GM19397 (cell line): ENCODE data around the gene LRRC38.
"Not testable (repeated sequence)": the region's sequence is repeated elsewhere in the genome, so short reads cannot be mapped to it uniquely, and the experiment has no call there.

Experiments used
- ATAC-seq: cut with Tn5 transposase; IDR thresholded peaks from one replicate; pipeline ENCODE4 v1.9.1; 2021; ENCODE audit warnings: mild to moderate bottlenecking, moderate library complexity; ENCODE audit not compliant: unreplicated experiment

LRRC38 gene, protein sequence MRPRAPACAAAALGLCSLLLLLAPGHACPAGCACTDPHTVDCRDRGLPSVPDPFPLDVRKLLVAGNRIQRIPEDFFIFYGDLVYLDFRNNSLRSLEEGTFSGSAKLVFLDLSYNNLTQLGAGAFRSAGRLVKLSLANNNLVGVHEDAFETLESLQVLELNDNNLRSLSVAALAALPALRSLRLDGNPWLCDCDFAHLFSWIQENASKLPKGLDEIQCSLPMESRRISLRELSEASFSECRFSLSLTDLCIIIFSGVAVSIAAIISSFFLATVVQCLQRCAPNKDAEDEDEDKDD

DNA sequence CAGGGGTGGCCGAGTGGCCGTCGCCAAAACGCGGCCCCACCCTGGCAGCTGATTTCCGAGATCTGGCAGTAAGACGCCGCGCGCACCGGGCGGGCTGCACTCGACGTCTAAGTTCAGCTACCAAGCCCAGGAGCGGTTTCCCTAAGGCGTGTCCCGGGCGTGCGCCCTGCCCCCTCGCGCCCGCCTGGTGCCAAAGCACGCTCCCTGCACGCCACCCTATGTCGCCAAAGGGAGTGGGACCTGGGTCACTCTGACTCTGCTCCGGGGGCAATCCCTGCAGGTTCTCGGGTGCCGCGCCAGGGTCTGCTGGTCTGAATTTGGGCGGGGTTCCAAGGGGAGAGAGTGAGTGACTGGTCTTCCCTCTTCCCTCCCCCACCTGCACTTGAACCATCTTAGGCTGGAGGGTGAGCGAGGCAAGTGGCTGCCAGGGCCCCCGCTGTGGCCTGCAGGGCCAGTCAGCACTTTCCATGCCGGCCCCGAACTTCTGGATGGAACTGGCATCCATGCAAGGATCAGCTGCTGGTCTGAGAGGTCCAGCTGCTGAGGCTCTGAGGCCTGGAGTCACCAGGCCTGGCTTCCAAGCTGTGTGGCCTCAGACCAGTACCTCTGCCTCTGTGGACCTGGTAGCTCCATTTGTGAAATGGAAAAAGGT, at the start of gene LRRC38:
Gene LRRC38, minus strand, starts transcription at position 109 of the 652 bp plus-strand sequence. CDS start 410 bp downstream, outside the sequence.
- no peak for ATAC-seq

DNA sequence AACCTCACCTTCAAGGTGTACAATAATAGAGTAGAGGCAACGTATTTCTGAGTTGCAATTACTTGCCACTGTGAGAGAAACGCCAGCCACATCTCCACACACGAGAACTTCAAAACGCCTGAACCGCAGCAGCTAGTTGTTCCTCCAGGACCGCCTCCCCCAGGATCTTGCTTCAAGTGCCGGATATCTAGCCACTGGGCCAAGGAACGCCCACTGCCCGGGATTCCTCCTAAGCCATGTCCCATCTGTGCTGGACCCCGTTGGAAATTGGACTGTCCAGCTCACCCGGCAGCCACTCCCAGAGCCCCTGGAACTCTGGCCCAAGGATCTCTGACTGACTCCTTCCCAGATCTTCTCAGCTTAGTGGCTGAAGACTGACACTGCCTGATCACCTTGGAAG, 49.2 kb upstream of the LRRC38 start:
- not testable (repeated sequence) for ATAC-seq

DNA sequence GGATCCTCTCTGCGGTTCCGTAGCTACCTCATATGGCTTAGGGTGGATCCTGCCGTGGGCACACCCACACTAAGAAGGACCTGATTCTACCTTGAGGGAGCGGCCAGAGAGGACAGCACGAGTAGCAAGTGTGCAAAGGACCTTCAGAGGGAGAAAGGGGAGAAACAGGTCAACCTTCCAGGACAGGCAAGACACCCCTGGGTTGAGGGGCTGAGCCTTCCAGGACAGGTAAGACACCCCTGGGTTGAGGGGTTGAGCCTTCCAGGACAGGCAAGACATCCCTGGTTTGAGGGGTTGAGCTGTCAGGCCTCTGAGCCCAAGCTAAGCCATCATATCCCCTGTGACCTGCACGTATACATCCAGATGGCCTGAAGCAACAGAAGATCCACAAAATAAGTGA, 46.7 kb upstream of the LRRC38 start:
- ATAC-seq, result no peak

DNA sequence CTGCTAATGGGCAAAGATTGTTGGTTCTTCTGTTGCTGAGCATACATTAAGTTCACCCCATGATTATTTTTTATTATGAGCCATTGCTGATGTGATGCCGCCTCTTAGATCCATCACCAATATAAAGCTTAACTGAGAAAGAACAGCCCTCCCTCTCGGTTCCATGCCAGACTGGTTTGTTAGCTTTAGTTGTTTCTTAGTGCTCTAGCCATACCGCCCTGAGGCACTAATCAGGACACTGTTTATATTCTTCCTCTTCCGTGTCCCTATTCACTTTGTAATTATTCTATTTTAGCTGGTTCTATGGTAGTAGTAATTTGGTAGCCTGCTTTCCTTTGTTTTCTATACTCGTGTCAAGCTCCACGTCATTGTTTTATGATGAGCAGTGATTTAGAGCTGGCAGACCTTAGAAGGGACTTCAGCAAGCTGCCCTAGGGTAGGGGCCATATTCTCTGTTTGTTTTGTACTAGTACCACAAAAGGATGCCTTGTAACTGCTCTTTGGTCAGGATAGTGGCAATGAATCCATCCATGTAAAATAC, 42.5 kb upstream of the LRRC38 start:
- ATAC-seq, result no peak

DNA sequence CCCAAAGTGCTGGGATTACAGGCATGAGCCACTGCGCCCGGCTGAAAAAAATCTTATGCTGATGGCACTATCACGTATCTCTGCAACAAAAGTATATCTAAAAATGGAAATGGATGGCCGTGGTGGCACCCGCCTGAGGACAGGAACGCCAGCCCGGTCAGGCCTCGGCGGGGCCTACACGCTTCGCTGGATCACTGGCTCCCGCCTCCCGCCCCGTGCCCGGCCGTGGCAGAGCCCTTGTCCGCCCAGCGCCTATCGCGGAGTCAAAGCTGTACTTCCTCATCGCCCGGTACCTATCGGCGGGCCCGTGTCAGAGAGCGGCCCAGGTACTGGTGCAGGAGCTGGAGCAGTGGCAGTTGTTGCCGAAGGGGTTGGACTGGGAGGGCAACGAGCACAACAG, 41.0 kb upstream of the LRRC38 start:
- ATAC-seq, result no peak

DNA sequence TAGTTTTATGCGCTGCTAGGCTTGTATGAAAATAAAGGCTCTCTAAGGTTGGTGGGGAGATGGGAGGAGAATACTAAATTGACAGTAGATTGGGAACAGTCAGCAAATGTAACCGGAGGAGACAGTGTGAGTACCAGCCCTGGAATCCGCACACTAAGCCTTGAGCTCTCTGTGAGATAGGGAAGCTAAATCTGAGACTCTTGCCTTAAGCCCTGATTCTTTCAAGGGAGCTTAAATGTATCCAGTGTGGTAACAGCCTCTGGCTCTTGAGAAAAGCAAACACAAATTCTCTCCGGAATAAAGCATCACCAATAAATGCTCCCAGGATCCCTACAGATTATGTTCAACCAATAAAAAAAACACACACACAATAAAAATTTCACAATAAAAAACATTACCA, 36.9 kb upstream of the LRRC38 start:
- no peak for ATAC-seq

DNA sequence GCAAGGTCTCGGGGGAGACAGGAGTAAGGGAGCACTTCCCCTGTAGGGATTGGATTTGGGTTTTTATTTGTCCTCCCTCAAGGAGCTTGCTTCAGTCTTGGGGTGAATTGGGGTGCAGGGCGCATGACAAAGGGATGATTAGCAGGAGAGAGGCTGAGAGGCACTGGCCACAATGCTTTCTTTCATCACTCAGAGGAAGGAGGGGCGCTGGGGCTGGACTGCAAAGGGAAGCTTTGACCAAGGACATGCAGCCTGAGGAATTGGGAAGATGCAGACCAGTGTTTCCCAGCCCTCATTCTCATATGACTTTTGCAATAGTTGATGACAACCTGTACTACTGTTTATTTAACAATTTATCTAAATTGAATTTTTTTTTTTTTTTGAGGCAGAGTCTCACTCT, 35.7 kb upstream of the LRRC38 start:
- ATAC-seq, result no peak

DNA sequence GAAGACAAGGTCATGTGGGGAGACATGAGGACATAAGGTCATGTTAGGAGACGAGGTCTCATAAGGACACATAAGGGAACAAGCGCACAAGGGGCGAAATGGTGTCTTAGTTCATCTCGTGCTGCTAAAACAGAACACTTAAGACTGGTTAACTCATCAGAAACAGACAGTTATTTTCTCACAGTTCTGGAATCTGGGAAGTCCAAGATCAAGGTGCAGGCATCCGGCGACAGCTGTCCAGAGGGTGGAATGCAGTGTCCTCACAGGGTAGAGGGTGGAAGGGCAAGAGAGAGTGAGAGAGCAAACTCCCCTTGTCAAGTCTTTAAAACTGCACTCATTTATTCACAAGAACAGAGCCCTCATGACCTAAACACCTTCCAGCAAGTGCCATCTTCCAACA, 35.2 kb upstream of the LRRC38 start:
- ATAC-seq, result no peak

DNA sequence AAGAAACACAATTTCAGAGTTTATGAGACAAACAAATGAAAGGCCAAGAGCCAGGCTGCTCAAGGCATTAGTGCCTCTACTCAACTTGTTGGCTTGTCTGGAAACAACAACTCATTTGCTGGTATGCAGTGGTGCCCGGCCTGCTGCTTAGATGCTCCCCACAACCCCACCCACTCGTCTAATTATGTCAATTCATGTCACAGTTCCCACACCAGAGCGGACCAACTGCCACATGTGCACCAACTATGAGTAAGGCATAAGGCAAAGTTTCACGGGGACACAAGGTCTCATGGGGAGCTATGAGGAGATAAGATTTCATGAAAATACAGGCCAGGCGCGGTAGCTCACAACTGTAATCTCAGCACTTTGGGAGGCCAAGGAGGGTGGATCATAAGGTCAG, 34.5 kb upstream of the LRRC38 start:
- ATAC-seq, result no peak

DNA sequence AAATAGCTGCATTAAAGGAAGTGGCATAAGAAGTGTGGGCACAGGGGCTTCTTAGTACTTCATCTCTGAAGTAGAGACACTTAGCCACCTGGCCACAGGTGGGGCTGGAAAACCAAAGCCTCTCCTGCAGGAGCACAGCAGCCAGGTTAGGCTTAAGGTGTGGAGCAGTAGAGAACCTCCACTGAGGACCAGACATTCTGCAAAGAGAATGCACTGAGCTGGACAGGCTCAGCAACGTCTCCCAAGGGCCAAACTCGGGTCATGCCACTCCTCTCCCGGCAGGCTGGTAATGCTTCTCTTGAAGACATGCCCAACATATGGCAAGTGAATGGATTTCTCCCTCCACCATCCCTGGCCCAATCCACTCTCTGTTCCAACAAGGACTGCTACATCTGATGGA, 33.0 kb upstream of the LRRC38 start:
- no peak for ATAC-seq

DNA sequence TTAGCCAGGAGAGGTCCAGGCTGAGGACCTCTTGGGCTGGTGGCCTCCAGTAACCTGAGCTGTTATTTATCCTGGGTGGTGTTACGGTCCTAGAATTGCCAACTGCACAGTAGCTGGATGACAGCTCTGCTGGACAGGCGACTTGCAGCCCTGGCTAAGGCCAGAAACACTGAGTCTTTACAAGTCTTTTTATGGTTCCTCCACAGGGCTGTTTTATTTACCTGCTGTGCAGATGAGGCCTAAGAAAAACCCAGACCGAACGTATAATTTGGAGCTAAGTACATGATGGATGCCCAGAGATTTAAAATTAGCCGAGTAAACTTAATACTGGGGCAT, 30.4 kb upstream of the LRRC38 start:
- ATAC-seq, result no peak

DNA sequence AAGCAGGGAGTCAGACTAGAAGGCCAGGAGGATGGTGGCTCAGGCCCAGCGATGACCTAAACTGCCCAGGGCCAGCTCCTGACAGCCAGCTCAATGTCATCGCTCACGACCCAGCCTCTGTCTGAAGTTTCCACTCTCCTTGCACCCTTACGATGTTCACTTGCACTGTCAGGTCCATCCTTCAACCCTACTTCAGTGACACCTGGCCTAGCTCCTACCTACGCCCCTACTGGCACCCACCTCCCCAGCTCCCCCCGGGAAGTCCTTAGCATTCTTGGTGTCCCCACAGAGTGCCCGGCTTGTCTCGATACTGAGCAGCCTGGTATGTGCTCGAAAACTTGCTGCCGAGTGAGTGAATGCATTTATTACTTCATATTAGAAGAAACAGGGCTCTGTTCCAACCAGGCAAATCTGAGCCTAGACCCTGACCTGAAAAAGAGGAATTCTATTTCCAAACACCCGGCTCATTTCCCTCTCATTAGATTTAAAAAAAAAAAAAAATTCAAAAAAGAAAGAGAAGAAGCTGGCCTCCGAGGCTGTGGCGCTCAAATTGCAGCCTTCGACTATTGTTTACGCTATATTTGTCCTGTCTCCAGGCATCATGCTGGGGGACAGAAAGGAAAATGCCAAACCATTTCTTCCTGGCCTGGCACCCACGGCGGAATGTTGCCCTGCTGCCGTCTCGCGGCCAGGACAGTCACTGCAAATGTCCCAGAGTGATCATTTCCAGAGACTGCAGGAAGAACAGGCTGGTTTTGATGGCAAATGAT, 29.8 kb upstream of the LRRC38 start:
- ATAC-seq, result no peak

DNA sequence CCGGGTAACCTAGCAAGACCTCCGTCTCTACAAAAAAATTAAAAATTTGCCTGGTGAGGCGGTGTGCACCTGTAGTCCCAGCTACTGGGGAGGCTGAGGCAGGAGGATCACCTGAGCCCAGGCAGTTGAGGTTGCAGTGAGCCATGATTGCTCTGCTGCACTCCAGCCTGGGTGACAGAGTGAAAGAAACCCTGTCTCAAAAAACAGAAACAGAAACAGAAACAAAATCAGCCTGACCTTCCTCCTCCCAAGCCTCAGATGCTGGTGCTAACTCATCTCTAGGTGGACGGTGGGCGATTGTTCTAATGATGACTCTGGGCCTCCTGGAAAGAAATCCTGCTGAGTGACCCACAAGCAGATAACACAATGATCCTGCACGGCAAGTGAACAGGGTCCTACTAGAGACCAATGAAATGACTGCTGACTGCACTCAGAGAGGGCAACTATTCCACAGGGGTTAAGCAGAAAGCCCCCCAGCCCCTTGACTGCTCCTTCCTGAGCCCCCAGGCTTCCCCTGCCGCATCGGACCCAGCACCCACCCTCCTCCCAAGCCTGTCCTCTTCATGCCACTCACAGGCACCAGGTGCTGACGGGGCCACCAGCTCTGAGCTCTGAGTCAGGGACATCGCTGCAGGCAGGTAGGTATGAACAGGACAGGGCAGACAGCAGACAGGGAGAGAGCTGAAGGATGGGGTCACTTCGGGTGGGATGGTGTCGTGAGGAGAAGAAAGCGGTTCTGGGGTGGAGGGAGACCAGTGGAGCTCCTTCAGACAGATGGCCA, 27.8 kb upstream of the LRRC38 start:
- no peak for ATAC-seq

DNA sequence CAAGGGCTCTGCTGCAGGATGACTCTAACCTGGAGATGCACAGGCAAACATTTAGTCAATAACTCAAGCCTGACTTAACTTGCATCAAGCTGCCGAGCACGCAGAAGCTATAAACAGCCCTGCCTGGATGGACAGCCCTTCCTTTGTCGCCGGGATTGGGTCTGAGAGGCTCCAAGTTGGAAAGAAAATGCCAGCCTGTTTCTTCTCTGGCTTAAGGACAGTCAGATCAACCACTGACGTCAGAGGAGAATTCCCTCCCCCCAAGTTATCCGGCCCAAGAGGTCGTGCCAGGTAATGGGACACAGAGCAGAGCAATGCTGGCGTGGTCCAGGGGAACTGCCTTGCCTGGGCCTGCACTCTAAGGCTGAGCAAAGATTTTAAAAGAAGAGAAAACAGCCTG, 27.1 kb upstream of the LRRC38 start:
- no peak for ATAC-seq

DNA sequence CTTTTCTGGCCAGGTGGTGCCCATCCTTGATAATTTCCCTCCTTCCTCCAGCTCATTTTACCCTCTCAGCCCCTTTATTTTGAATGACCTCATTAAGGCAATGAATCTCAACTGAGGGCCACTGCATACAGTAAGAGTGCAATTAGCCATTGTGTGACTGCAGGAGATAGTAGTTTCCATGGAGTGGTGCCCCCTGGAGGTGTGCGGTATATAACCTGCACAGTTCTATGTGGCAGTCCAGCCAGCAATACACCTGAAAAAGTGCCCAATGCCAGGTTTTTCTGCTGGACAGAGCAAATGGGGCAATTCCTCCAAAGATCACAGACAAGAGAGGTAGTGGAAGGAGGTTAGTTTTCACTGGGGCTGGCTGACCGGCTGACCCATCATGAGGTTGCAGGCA, 25.9 kb upstream of the LRRC38 start:
- no peak for ATAC-seq

DNA sequence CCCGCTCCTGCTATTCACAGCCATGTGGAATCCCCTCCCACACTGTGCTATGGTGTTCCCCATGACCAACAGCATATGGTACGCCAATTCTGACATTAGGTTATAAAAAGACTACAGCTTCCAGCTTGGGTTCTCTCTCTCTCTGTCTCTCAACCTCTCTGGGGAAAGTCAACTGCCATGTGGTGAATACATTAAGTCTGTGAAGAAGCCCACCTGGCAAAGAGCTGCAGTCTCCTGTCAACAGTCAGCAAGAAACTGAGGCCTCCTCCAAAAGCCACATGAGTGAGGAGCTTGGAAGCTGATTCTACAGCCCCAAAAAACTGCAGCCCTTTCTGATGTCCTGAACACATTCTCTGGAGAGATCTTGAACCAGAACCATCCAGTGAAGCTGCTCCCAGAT, 25.0 kb upstream of the LRRC38 start:
- ATAC-seq, result no peak

DNA sequence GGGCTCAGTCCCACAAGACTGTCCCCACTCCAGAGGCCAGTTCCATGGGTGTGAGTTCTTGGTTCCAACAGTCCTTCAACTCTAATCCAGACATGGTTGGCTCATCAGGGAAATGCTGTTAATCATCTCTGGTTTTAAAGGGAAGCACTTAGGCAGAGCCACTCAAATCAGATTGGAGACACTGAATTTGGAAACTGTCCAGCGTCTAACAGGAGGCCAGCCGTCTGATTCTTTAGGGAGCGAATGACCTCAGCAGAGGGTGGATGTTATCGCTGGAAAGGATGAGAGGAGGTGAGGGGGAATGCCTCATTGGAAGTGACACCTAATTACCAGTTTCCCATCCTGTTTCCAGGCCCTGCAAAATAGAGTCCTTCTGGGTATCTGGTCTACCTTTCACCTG, 22.8 kb upstream of the LRRC38 start:
- ATAC-seq, result no peak

DNA sequence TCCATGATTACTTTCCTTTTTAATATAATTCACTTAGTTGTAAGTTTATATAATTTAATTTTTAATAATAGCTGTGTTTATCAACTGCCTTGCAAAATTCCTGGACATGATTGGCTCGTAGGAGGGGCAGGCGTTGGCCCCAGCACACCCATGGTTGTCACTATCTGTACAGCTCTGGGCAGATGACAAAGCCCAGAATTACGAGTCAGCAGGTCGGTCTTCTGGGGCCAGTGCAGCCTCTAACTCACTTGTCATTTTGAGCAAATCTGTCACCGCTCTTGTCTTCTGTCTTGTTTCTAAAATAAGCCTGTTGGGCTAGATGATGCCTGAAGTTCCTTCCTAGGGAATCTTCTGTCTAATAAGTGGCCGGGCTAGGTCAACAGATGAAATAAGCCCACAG, 21.4 kb upstream of the LRRC38 start:
- ATAC-seq, result no peak

DNA sequence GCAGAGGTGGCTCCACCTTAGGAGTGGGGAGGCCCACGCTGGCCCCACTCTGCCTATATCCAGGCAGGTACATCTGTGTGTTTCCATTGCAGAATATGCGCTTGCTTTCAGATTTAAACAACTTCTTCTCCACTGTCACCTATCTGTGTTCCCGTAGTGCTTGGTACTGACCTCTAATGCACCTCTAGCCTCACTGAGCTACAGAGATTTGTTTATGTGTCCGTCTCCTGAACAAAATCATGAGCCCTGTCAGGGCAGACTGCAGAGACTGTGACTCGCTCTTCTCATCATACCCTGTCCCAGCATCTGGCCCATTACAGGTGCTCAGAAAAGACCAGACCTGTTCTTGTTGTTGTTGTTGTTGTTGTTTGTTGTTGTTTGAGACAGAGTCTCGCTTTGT, 14.5 kb upstream of the LRRC38 start:
- no peak for ATAC-seq

DNA sequence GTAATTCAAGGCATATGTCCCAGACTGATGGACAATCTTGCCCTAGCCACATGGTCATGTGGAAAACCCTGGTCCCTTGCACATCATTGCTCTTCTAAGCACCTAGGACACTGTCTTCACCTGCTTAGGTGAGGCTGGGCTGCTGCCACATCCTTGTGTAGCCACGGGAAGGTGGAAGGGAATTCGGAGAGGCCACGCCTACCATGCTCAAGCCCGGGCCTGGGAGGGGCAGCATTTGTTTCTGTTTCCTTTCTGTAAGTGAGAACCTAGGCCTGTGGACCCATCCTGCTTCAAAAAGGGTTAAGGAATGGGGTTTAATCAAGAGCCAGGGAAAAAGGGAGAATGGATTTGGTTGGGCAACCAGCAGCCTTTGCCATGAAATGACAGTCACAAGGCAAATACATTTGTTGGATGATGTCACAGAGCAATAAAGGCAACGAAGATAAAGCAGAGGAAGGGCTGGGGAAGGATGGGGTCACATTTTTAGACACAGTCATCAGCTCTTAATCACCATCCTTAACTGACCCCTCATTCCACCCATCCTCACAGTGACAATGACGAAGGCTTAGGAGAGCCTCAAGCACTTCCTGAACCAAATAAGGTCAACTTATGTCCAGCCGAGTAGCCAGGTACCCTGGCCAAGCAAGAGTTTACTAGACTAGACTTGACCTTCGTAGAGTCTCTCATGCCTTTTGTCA, 10.1 kb upstream of the LRRC38 start:
- ATAC-seq, result no peak

DNA sequence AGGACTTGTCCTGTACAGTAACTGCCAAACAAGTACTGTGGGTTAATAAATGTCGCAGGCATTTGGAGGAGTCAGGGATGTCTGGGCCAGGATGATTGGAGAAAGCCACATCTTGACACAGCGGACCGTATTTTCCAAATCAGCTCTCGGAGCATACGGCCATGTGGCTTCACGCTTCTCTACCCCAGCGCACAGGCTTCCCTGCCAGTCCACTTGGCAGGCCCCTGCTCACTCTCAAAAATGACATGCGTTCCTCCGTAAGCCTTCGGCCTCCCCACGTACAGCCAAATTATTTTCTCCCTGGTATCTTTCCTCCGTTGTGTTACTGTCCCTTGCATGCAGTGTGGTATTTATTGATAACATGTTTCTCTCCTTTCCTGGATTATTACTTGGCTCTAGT, 7.2 kb upstream of the LRRC38 start:
- no peak for ATAC-seq
